HG03520 (cell line): ENCODE data around the gene PDE11A.
"Not testable (repeated sequence)": the region's sequence is repeated elsewhere in the genome, so short reads cannot be mapped to it uniquely, and the experiment has no call there.

ENCODE experiments used
- ATAC-seq: cut with Tn5 transposase; IDR thresholded peaks from one replicate; pipeline ENCODE4 v1.9.1; 2021; ENCODE audit warnings: mild to moderate bottlenecking, moderate library complexity; ENCODE audit not compliant: unreplicated experiment

PDE11A gene

GRCh38 chr2:177887722-177888121 lies 184.9 kb downstream of the PDE11A start:
- no peak for ATAC-seq

DNA sequence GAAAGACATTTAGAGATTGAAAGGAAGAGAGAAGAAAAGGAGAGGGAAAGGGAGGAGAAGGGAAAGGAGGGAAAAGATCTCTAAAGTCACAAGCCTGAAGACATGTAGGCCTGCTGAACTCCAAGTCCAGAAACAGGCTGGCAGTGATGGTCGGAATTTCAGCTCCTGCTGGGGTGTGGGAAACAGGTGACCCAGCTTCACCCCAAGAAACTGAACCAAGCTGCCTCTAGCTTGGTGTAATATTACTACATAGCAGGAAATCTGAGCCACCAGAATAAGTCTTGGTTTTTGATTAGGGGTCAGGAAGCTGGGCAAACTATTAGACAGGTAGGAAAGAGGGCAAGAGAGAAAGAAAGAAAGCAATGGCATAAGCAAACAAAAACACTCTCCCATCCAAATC lies 185.8 kb downstream of the PDE11A start:
- ATAC-seq, result no peak

GRCh38 chr2:177885828-177886466 lies 186.6 kb downstream of the PDE11A start:
- ATAC-seq, result no peak

GRCh38 chr2:177883177-177883576 lies 189.4 kb downstream of the PDE11A start:
- ATAC-seq, result no peak

- ATAC-seq, result no peak
Measured at GRCh38 chr2:177882501-177882900, 190.1 kb downstream of the PDE11A start.

DNA sequence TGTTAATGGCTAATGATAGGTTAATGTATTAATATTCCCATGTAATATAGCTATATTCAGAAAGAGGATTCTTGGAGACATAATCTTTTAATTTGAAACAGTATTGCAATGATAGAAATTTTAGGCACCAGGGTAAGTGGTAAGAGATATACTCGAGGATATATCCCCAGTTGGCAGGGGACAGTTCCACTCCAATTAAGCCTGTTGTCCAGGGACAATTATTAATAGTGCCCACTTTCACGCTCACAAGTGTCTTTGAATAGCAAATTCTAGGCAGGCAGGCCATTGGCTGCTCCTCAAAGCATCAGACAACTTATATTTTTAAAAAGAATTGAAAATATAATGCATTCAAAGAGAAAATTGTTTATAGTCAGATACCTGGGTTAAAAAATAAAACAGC lies 190.7 kb downstream of the PDE11A start:
- no peak for ATAC-seq

- no peak for ATAC-seq
Measured at GRCh38 chr2:177881008-177881747, 191.4 kb downstream of the PDE11A start.

DNA sequence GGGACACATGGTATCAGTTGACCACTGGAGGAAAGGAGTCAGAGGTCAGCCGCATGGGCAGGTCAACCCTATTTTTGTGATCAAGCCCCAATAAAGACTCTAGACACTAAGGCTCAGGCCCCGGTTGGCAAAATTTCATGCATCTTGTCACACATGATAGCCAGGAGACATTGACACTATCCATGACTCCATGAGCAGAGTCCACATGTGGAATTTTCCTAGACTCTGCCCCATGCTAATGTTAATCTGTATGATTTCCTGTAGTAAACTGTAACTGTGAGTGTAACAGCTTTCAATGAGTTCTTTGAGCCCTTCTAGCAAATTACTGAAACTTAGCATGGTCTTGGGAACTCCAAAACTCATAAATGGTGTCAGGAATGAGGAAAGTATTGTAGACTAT lies 192.3 kb downstream of the PDE11A start:
- ATAC-seq, result no peak

- ATAC-seq, result no peak
Measured at GRCh38 chr2:177876950-177877349, 195.6 kb downstream of the PDE11A start.

- ATAC-seq, result no peak
Measured at GRCh38 chr2:177874686-177875085, 197.9 kb downstream of the PDE11A start.

DNA sequence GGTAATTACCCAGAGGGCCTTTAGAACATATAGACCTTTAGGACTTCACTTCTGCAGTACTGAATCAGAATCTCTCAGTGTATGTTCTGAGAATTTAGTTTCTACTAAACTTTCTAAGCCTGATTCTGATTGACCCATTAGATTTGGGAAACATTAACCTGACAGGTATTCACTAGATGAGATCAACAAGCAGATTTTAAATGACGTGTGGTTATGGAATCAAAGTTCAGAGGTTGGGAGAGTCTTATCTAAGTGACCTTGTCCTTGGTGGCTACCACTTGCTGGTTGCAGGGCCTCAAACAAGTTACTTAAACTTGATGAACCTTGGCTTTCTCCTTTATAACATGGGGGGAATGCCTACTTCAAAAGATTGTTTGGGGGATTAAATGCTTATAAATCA lies 198.7 kb downstream of the PDE11A start:
- no peak for ATAC-seq

GRCh38 chr2:177872286-177872685 lies 200.3 kb downstream of the PDE11A start:
- ATAC-seq, result no peak

- ATAC-seq, result no peak
Measured at GRCh38 chr2:177869912-177870311, 202.7 kb downstream of the PDE11A start.

DNA sequence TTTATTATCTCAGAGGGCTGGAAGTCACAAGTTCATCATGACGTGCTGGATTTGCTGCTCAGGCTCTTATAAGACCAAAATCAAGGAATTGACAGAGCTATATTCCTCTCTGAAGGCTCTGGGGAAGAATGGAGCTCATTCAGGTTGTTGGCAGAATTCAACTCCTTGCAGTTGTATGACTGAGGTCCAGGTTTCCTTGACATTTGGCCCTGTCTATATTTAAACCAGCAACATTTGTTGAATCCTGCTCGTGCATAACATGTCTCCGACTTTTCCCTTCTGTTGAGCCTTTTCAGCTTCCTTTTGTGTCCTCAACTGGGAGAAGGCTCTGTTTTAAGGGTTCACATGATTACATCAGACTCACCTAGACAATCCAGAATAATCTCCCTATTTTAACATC lies 203.4 kb downstream of the PDE11A start:
- ATAC-seq, result no peak

DNA sequence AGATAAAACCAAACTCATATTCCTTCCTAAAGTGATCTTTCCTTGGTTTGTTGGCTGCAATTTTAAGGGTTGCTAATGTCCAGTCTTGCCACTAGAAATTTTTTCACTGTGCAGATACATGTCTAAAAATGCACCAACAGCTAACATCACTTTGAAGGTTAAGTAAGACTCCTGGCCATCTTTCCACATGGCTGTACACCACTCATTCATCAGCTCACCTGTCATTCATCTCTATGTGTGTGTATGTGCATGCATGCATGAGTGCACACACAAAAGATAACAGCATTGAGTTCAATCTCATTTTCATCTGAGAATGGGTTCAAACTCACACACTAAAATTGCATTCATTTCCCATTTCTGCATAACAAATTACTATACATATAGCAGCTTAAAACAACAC lies 203.8 kb downstream of the PDE11A start:
- ATAC-seq, result no peak

DNA sequence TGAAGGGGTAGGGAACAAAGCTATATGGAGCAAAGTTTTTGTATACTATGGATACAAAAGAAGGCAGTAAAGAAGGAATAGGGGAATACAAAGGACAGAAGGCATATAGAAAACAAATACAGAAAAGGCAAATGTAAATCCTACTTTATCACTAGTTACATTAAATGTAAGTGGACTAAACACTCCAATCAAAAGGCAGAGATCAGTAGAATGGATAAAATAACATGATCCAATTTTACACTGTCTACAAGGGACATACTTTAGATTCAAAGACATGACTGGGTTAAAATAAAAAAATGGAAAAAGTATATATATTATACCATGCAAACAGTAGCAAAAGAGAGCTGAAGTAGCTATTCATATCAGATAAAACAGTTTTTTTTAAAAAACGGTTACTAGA lies 215.0 kb downstream of the PDE11A start:
- ATAC-seq, result no peak

DNA sequence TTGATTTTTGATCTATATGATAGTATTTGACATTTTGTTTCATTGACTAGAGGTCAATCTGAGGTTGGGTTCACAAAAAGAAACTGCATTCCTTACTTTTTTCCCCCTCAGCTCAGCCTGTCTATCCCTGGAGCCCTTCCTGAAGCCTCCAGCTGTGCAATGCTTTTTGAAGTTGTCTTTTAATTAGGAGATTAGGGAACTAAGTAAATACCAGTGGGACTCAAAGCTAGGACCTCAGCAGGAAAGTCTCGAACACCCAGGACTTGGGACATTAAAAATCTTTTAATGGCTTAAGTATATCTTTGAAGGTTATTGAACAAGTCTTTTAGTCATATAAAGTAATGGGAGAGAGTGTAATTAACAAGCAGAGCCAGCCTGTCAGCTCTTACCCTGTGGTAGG lies 220.2 kb downstream of the PDE11A start:
- ATAC-seq, result no peak

GRCh38 chr2:177843188-177843587 lies 229.4 kb downstream of the PDE11A start:
- no peak for ATAC-seq

DNA sequence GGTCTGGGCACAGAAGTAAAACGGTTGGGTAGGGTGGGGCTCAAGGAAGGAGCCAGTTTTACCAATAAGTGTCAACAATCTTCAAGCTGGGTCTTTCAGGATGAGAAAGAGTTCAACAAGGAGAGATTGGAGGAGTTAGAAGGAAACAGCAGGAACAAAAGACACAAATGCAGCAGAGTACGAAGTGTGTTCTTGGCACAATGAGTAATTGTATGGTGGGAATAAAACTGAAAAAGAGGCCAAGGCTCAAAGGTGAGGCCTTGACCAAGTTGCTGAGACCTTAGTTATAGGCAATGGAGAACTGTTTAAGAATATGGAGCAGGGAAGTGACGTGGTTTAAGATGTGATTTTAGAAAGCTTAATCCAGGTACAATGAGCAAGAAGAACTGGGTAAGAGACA lies 230.3 kb downstream of the PDE11A start:
- no peak for ATAC-seq

- ATAC-seq, result not testable (repeated sequence)
Measured at GRCh38 chr2:177835418-177836204, 237.0 kb downstream of the PDE11A start.

GRCh38 chr2:177832611-177833433 lies 239.8 kb downstream of the PDE11A start:
- no peak for ATAC-seq
